Activated T-helper 1 cell treated with anti-CD3 and anti-CD28 coated beads, Interleukin-12 subunit alpha, Interleukin-12 subunit beta, Interleukin-2, Interleukin-4 antibody, amounts not matched to agents 30 ng/mL and 10 ng/mL and 1 ng/mL, durations not matched to agents 14 hours and 24 hours and 36 hours (primary cell): ENCODE data around the gene RAP1B. TPM values are rescaled to one million over a fixed set of nuclear protein-coding genes. Genes with fewer than 3 reads are reported as not detected.

Source experiments
- DNase-seq: peaks from one replicate; pipeline ENCODE4 v3.0.0; 2021; ENCODE audit warnings: low spot score
- H3K27ac Mint-ChIP-seq: one replicate; pipeline ENCODE4 v1.8.0; 2021; ENCODE audit warnings: mild to moderate bottlenecking, mixed read lengths
- H3K27me3 Mint-ChIP-seq: one replicate; pipeline ENCODE4 v1.8.0; 2022; ENCODE audit warnings: mild to moderate bottlenecking, moderate library complexity, mixed read lengths; ENCODE audit not compliant: insufficient read depth
- H3K36me3 Mint-ChIP-seq: one replicate; pipeline ENCODE4 v1.8.0; 2021; ENCODE audit warnings: low read depth, mixed read lengths
- H3K4me1 Mint-ChIP-seq: one replicate; pipeline ENCODE4 v1.8.0; 2021; ENCODE audit warnings: low read depth, mixed read lengths
- H3K4me3 Mint-ChIP-seq: one replicate; pipeline ENCODE4 v1.8.0; 2021; ENCODE audit warnings: mild to moderate bottlenecking, moderate library complexity, mixed read lengths
- H3K9me3 Mint-ChIP-seq: one replicate; pipeline ENCODE4 v1.8.0; 2021; ENCODE audit warnings: mixed read lengths
- intact Hi-C: fragments of 100-400 bp; cut with micrococcal nuclease; formaldehyde crosslinking; loops from one replicate; pipeline ENCODE4 v1.15.1; 2024
- total RNA-seq: library from RNA; stranded (reverse); gene quantifications from 2 replicates; pipeline ENCODE4 v1.2.3, GENCODE V29; 2022

RAP1B gene
- total RNA-seq, 1 donor from 2014 or later: 244 TPM

GRCh38 chr12:68686595-68687521, 76.2 kb downstream of the RAP1B start, which contains the start of gene NUP107:
Gene NUP107, plus strand, starts transcription at chr12:68686978. Its CDS starts 88 bp downstream, at chr12:68687066.
- DNase-seq: peak; percentile 95
- Mint-ChIP-seq H3K27me3 (peaks cover 3% of the 10 kb centered on the region), H3K36me3 (peaks cover 3% of the 10 kb centered on the region), H3K27ac (peak within 1 kb of the TSS; percentile 96), H3K9me3 (no peaks in the 10 kb centered on the region), H3K4me3 (peak within 1 kb of the TSS; percentile 99), H3K4me1 (peaks cover 37% of the 10 kb centered on the region)
- intact Hi-C loops: loop anchor here (1.0 to 5.0 kb wide), 14 partner anchors 12 to 1420 kb away; partner anchors contain the start of genes CAND1, MDM1 and SLC35E3

- intact Hi-C loops: no loop called here
- Mint-ChIP-seq H3K9me3 (no peaks in the 10 kb centered on the region), H3K27me3 (no peaks in the 10 kb centered on the region), H3K4me3 (no peak overlapping the region), H3K27ac (no peak overlapping the region), H3K4me1 (peaks cover 5% of the 10 kb centered on the region), H3K36me3 (peaks cover 48% of the 10 kb centered on the region)
- DNase-seq: no peak
These were observed 84.8 kb downstream of the RAP1B start for GRCh38 chr12:68695454-68695853.

DNA sequence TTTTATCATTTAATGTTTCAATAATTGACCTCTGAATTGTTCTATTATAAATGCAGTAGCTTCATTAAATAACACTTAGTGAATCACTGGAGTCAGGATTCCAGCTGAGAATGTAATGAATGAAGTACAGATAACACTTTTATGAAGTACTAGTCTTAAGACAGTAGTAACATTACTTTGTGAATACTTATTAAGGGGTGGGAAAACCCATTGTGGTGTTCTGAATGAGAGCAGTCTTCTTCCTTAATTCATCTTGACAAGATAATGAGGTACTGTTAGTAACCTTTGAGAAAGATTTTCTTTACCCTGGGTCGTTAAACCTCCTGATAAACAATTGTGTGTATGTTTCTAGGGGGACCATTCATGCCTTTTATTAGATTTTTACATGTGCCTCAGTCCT, 88.8 kb downstream of the RAP1B start:
- peaks cover 40% of the 10 kb centered on the region for H3K36me3 Mint-ChIP-seq
- H3K27ac Mint-ChIP-seq: no peak overlapping the region
- H3K4me3 Mint-ChIP-seq: no peak overlapping the region
- H3K9me3 Mint-ChIP-seq: no peaks in the 10 kb centered on the region
- H3K27me3 Mint-ChIP-seq: no peaks in the 10 kb centered on the region
- H3K4me1 Mint-ChIP-seq: no peaks in the 10 kb centered on the region
- DNase-seq: no peak
- intact Hi-C loops: no loop called here

Other genes with a start within 250 kb of the RAP1B start
- gene NUP107, start 76.1 kb downstream of the RAP1B start, total RNA-seq: 123 and 135 TPM in 2 replicates
- 5.9 and 6.3 TPM in 2 replicates for gene SLC35E3, start 135.3 kb downstream of the RAP1B start, total RNA-seq
- 279 and 303 TPM in 2 replicates for gene MDM2, start 197.3 kb downstream of the RAP1B start, total RNA-seq